Measurements from ENCODE around the gene ZGPAT. TPM values are rescaled to one million over a fixed set of nuclear protein-coding genes. Genes with fewer than 3 reads are reported as not detected.

Gene ZGPAT
- total and polyA plus RNA-seq, 2 of the 8 experiments (the other 6 are each of a cell fraction or from before 2014, with no cell fraction given), result 14.5 to 21.4 TPM

DNA sequence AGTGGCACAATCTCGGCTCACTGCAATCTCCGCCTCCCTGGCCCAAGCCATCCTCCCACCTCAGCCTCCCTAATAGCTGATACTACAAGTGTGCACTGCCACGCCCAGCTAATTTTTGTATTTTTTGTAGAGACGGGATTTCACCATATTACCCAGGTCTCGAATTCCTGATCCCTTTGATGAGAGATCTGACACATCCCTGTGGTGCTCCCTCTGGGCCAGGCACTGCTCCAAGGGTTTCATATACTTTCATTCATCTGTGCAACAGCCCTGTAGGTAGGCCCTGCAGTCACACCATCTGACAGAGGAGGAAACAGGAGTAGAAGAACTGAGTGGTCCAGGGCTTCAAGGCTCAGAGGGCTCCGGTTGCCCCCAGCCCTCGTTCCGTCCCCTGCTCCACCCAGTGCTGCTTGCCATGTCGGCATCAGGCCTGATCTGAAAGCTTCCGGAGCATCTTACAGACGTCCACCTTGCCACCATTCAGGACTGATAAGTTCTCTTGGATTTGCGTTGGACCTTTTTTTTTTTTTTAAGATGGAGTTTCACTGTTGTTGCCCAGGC, 3.3 kb downstream of the ZGPAT start:
- no peak overlapping the region for H2BK12ac ChIP-seq (ENCODE audit: low read depth, low read length)
- peaks cover 5% of the 10 kb centered on the region; the same call in 1 of the 2 replicates for H3K23me2 ChIP-seq (ENCODE audit: low read depth, low read length)
- H3K4me2 ChIP-seq (ENCODE audit: insufficient read depth in 1 of 2, low read depth in 2 of 2, low read length in 2 of 2), result no peak overlapping the region
- H3K79me2 ChIP-seq (ENCODE audit: control insufficient read depth in 1 of 2, insufficient read depth in 2 of 2, low read length in 2 of 2), result peaks cover 0 to 65% of the 10 kb centered on the region in 2 experiments; a peak in 3 of 4 replicates
- no peak overlapping the region for H3K9ac ChIP-seq (replicated peaks in 1 of 4; ENCODE audit: extremely low read depth in 1 of 4, low read depth in 3 of 4, low read length in 3 of 4)
- no peaks in the 10 kb centered on the region for H3K9me3 ChIP-seq (ENCODE audit: insufficient read depth in 2 of 2, low read depth in 1 of 2, low read length in 1 of 2)
- H4K8ac ChIP-seq (ENCODE audit: extremely low read depth, insufficient read depth, low read length), result no peak overlapping the region
- ChIA-PET POLR2A (ENCODE audit: partially characterized antibody) (interaction anchor here (1.8 to 1.9 kb wide), 2 partner anchors 8 to 12 kb away, joined by 5 to 6 read pairs; no protein-coding TSS in a partner anchor), CTCF (ENCODE audit: partially characterized antibody) (interaction anchor here (1.0 to 1.3 kb wide), 3 partner anchors 14 to 63 kb away, joined by 3 to 4 read pairs (median 4); no protein-coding TSS in a partner anchor)
- H3K23ac ChIP-seq (ENCODE audit: insufficient read length), result no peak overlapping the region
- H3K4me1 ChIP-seq (replicated peaks in 1 of 4; ENCODE audit: control insufficient read depth in 3 of 4, insufficient read depth in 4 of 4, low read length in 3 of 4), result peaks cover 0 to 11% (median 6%) of the 10 kb centered on the region in 4 experiments; a peak in 5 of 7 replicates
- H3K36me3 ChIP-seq (ENCODE audit: control insufficient read depth in 2 of 4, insufficient read depth in 4 of 4, low read length in 3 of 4), result peaks cover 2 to 21% (median 4%) of the 10 kb centered on the region in 4 experiments
- H3K18ac ChIP-seq (ENCODE audit: extremely low read depth, low read length), result no peak overlapping the region
- H3K14ac ChIP-seq (ENCODE audit: insufficient read length), result no peak overlapping the region
- H2BK5ac ChIP-seq (ENCODE audit: low read depth, low read length), result no peak overlapping the region
- no peak overlapping the region for H4K5ac ChIP-seq (ENCODE audit: insufficient read length, low read depth, low read length)
- H3K4me3 ChIP-seq (ENCODE audit: extremely low read depth in 1 of 4, insufficient read depth in 2 of 4, low read depth in 3 of 4, low read length in 4 of 4), result no peak overlapping the region
- DNase-seq (ENCODE audit: low read depth in 1 of 2, low spot score in 2 of 2) (no peak), FAIRE-seq (no peak)
- no peak overlapping the region for H2BK15ac ChIP-seq (ENCODE audit: low read length)
- no peaks in the 10 kb centered on the region for H3K27me3 ChIP-seq (replicated peaks in 1 of 4; ENCODE audit: control insufficient read depth in 3 of 4, extremely low read depth in 1 of 4, insufficient read depth in 3 of 4, low read length in 3 of 4)
- no peak overlapping the region for H2AK5ac ChIP-seq (ENCODE audit: low read depth, low read length)
- no peak overlapping the region for H3K56ac ChIP-seq (replicated peaks; ENCODE audit: insufficient read length, low read depth, low read length)
- H3K4ac ChIP-seq (replicated peaks; ENCODE audit: insufficient read length, low read depth, low read length), result no peak overlapping the region
- H4K20me1 ChIP-seq (replicated peaks in 1 of 2; ENCODE audit: control insufficient read depth in 1 of 2, insufficient read depth in 2 of 2, low read length in 2 of 2), result peaks cover 5 to 11% of the 10 kb centered on the region in 2 experiments
- H4K91ac ChIP-seq (replicated peaks; ENCODE audit: insufficient read length, low read length), result no peak overlapping the region
- H2BK120ac ChIP-seq (replicated peaks; ENCODE audit: low read depth, low read length), result no peak overlapping the region
- no peak overlapping the region for H2AFZ ChIP-seq (ENCODE audit: low read length)
- WGBS, 2 experiments (ENCODE audit: extremely low coverage in 1 of 2, insufficient coverage in 1 of 2, insufficient read length in 1 of 2, insufficient replicate concordance in 2 of 2, low coverage in 1 of 2, low lambda C conversion rate in 2 of 2, missing lambda C conversion rate in 1 of 2), result 84% methylated on average over 11 of the region's 12 CpGs; no CpG with 5 or more reads in 1 of the 2 experiments
- peaks cover 5% of the 10 kb centered on the region; the same call in 1 of the 2 replicates for H3K79me1 ChIP-seq (ENCODE audit: low read depth, low read length)
- no peak overlapping the region for H2BK20ac ChIP-seq (ENCODE audit: low read length)
- no peak overlapping the region for H3K27ac ChIP-seq (ENCODE audit: low read depth, low read length)
- TF ChIP-seq SIN3A (conservative IDR thresholded peaks at IDR 0.05 in 1 of 2, IDR thresholded peaks at IDR 0.05 in 1 of 2; ENCODE audit: low read depth in 1 of 2, low read length in 2 of 2) (no peak), TCF12 (IDR thresholded peaks at IDR 0.05; ENCODE audit: low read depth, low read length) (no peak), POLR2AphosphoS5 (IDR thresholded peaks at IDR 0.05; ENCODE audit: low read depth, low read length) (no peak), EP300 (IDR thresholded peaks at IDR 0.05; ENCODE audit: borderline replicate concordance in 1 of 2, low read depth in 2 of 2, low read length in 2 of 2) (no peak), NANOG (IDR thresholded peaks at IDR 0.05; ENCODE audit: insufficient read depth, low read depth, low read length, poor library complexity, severe bottlenecking) (no peak), CBX5 (IDR thresholded peaks at IDR 0.05; ENCODE audit: low read depth, low read length) (no peak), GABPA (IDR thresholded peaks at IDR 0.05; ENCODE audit: borderline replicate concordance, insufficient read depth, low read length) (no peak), SP4 (IDR thresholded peaks at IDR 0.05; ENCODE audit: low read length) (no peak), GTF2F1 (IDR thresholded peaks at IDR 0.05; ENCODE audit: borderline replicate concordance, low read depth, low read length) (no peak), ZNF274 (IDR thresholded peaks at IDR 0.05; ENCODE audit: borderline replicate concordance, extremely low read depth, low read length) (no peak), KDM1A (IDR thresholded peaks at IDR 0.05; ENCODE audit: borderline replicate concordance, low read length) (no peak), SIRT6 (IDR thresholded peaks at IDR 0.05; ENCODE audit: low read length) (no peak)
- TF ChIP-seq, protein P1, sequence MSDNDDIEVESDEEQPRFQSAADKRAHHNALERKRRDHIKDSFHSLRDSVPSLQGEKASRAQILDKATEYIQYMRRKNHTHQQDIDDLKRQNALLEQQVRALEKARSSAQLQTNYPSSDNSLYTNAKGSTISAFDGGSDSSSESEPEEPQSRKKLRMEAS (IDR thresholded peaks at IDR 0.05), result no peak

Measured in H1 (cell line).